Amniotic stem cell (primary cell): Measurements from ENCODE around the gene RASGRF2.

Experiments used
- DNase-seq: peaks from one replicate; lab custom pipeline; 2025; lab: John Stamatoyannopoulos, UW

The RASGRF2 gene

GRCh38 chr5:80959768-80960442 is at the start of gene RASGRF2:
TSS of gene RASGRF2 (plus strand) at chr5:80960363. CDS start at chr5:80960739, 376 bp downstream.
- peak; percentile 31 for DNase-seq

- no peak for DNase-seq
Observed at GRCh38 chr5:80912479-80912878, 47.7 kb upstream of the RASGRF2 start.

- DNase-seq = no peak
Observed at GRCh38 chr5:80915716-80916115, 44.4 kb upstream of the RASGRF2 start.

- DNase-seq = no peak
Observed at GRCh38 chr5:80916676-80917075, 43.5 kb upstream of the RASGRF2 start.

- no peak for DNase-seq
Observed at GRCh38 chr5:80917631-80918030, 42.5 kb upstream of the RASGRF2 start.

GRCh38 chr5:80919678-80920196 is 40.4 kb upstream of the RASGRF2 start:
- DNase-seq = no peak

GRCh38 chr5:80920333-80920732 is 39.8 kb upstream of the RASGRF2 start:
- no peak for DNase-seq

GRCh38 chr5:80921026-80921425 is 39.1 kb upstream of the RASGRF2 start:
- DNase-seq = no peak

- DNase-seq = no peak
Observed at GRCh38 chr5:80925931-80926330, 34.2 kb upstream of the RASGRF2 start.

GRCh38 chr5:80926536-80926935 is 33.6 kb upstream of the RASGRF2 start:
- no peak for DNase-seq

- no peak for DNase-seq
Observed at GRCh38 chr5:80926979-80927656, 33.0 kb upstream of the RASGRF2 start.

GRCh38 chr5:80928073-80928472 is 32.1 kb upstream of the RASGRF2 start:
- no peak for DNase-seq

- DNase-seq = no peak
Observed at GRCh38 chr5:80930940-80931339, 29.2 kb upstream of the RASGRF2 start.

- DNase-seq = no peak
Observed at GRCh38 chr5:80931411-80931810, 28.8 kb upstream of the RASGRF2 start.

GRCh38 chr5:80933036-80933435 is 27.1 kb upstream of the RASGRF2 start:
- no peak for DNase-seq

- DNase-seq = no peak
Observed at GRCh38 chr5:80934751-80935150, 25.4 kb upstream of the RASGRF2 start.

GRCh38 chr5:80935811-80936385 is 24.3 kb upstream of the RASGRF2 start:
- DNase-seq = no peak

- no peak for DNase-seq
Observed at GRCh38 chr5:80936881-80937280, 23.3 kb upstream of the RASGRF2 start.

GRCh38 chr5:80937584-80938356 is 22.4 kb upstream of the RASGRF2 start:
- DNase-seq = no peak

GRCh38 chr5:80941496-80941895 is 18.7 kb upstream of the RASGRF2 start:
- no peak for DNase-seq

GRCh38 chr5:80951366-80951765 is 8.8 kb upstream of the RASGRF2 start:
- no peak for DNase-seq

GRCh38 chr5:80953587-80953986 is 6.6 kb upstream of the RASGRF2 start:
- DNase-seq = no peak
